ENCODE data around the gene GSTCD.
"Not testable (repeated sequence)": the region's sequence is repeated elsewhere in the genome, so short reads cannot be mapped to it uniquely, and the experiment has no call there.

The GSTCD gene

DNA sequence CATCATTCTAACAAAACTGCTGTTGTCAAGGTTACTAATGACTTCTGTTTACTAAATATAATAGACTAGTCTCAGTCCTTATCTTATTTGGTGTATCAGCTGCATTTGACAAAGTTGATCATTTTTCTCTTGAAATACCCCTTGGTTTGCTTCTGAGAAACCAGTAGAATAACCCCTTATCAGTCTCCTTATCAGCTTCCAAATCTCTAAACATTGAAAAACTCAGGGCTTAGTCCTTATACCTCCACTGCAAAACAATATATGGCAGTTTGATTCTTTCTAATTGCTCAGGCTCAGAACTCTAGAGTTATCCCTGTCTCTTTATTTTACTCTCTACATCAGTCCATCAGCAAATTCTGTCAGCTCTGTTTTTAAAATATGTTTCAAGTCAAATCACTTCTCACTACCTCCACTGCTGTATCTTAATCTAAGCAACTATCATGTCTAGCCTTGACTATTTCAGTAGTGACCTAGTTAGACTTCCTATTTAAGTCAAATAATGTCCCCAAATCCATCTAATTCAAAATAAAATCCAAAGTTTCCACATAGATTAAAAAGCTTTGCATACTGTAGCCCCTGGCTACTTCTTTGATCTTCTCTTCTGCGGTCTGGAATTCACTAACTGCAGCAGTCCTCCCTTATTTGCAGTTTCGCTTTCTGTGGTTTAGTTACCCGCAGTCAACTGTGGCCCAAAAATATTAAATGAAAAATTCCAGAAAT is 99.6 kb downstream of the GSTCD start:
- DNase-seq = no peak

DNA sequence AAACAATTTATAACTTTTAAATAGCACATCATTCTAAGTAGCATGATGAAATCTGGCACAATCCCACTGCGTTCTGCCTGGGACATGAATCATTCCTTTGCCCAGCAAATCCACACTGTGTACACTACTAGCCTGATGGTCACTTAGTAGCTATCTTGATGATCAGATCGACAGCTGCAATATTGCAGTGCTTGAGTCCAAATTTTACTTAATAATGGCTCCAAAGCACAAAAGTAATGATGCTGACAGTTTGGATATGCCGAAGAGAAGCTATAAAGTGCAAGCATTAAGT is 100.1 kb downstream of the GSTCD start:
- no peak for DNase-seq

DNA sequence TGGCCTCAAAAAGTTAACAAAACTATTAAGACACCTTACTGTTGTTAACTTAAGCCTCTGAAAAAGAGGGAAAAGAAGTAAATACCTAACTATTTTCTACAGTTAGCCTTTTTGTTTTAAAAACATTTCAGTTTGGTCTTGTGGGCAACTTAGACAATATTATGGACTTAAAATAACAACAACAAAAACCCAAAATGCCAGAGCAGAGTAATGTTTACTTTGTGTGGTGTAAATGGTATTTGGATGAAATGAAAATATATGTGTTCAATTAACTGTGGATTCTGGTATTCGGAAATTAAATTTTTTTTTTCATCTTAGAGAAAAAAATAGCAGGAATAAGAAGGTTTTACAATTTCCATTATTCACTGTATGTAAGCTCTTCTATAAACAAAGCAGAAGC is 107.1 kb downstream of the GSTCD start:
- DNase-seq = no peak

GRCh38 chr4:105822061-105822460 is 113.5 kb downstream of the GSTCD start:
- no peak for DNase-seq

GRCh38 chr4:105828074-105828473 is 119.5 kb downstream of the GSTCD start:
- DNase-seq = no peak

- DNase-seq = no peak
Observed at GRCh38 chr4:105831189-105831588, 122.6 kb downstream of the GSTCD start.

DNA sequence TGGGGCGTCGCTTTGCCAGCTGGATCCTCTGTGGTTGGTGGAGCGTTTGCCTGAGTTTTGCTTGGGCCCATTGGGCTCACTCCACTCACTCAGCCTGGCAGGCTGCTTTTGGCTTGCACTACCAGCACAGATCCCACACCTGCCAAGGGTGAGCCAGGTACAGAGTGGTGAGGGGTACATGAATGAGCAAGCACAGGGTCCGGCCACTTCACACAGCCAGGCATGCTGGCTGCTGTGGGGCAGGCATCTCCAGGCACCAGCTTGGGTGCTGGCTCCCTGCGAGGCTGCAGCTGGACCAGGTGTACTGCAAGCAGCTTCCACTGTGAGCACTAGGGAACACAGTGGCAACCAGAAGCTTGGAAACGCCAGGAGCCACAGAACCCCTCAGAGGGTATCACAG is 126.6 kb downstream of the GSTCD start:
- no peak for DNase-seq

DNA sequence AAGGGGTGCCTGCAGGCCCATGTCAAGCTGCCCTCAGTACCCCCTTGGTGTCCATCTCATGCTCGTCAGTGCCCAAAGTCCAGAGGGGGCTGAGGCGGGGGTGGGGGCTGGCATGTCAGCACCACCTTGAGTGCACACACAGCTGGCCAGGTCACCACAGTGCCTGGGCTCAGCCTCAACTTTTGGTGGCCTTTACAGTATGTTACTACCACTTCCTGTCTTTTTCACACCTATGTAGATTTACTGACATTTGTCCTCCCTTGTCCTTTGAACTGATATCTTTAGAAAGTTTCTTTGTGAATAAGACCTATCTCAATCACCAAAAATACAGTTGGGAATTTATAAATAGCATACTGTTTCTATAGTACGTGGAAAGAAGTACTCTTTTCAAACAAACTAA is 128.0 kb downstream of the GSTCD start:
- no peak for DNase-seq

DNA sequence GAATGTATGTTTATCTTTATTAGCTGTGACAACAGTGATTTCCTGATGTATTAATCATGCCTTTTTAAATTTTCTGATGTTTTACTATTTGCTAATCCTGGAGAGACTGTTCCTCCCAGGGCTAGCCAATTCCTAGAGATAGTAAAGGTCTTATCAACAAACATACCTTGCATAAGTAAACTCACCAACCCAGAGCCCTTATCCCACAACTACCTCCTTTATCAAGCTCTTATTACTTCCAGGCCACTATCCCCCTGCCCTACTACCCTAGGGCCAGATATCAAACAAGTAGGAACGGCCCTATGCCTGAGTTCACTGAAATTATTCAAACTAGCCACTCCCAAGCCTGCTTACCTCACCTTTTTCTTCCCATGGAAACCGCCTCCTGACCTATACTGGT is 128.5 kb downstream of the GSTCD start:
- DNase-seq = no peak

- DNase-seq = no peak
Observed at GRCh38 chr4:105838082-105838481, 129.5 kb downstream of the GSTCD start.

- no peak for DNase-seq
Observed at GRCh38 chr4:105840426-105841174, 132.0 kb downstream of the GSTCD start.

GRCh38 chr4:105843941-105844340 is 135.4 kb downstream of the GSTCD start:
- DNase-seq = no peak

- no peak for DNase-seq
Observed at GRCh38 chr4:105845559-105845958, 137.0 kb downstream of the GSTCD start.

DNA sequence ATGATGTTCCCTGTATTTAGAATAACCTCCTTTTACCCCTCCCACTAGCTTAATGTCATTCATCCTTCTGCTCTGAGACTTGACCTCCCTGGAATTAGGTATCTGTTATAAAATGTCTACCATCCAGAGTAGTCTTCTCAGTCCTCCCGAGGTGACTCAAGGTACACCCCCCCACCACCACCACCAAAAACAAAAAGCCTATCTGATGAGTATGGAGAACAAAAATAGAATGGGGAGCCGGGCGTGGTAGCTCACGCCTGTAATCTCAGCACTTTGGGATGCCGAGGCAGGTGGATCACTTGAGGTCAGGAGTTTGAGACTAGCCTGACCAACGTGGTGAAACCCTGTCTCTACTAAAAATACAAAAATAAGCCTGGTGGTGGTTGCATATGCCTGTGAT is 139.8 kb downstream of the GSTCD start:
- not testable (repeated sequence) for DNase-seq

GRCh38 chr4:105851196-105851595 is 142.6 kb downstream of the GSTCD start:
- DNase-seq = no peak

- not testable (repeated sequence) for DNase-seq
Observed at GRCh38 chr4:105852230-105852629, 143.6 kb downstream of the GSTCD start.

DNA sequence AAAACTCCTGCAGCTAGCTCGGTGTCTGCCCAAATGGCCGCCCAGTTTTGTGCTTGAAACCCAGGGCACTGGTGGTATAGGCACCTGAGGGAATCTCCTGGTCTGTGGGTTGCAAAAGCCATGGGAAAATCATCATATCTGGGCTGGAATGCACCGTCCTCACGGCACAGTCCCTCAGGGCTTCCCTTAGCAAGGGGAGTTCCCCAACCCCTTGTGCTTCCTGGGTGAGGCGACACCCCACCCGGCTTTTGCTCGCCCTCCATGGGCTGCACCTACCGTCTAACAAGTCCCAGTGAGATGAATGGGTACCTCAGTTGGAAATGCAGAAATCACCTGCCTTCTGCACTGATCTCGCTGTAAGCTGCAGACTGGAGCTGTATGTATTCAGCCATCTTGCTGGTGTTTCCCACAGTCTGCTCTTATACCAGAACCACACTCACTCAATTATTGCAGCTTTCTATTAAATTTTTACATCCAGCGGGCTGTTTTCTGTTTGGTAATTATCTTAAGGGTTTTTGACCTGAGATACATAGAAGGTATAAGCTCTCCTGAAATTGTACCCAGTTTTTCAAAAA is 150.0 kb downstream of the GSTCD start:
- no peak for DNase-seq

DNA sequence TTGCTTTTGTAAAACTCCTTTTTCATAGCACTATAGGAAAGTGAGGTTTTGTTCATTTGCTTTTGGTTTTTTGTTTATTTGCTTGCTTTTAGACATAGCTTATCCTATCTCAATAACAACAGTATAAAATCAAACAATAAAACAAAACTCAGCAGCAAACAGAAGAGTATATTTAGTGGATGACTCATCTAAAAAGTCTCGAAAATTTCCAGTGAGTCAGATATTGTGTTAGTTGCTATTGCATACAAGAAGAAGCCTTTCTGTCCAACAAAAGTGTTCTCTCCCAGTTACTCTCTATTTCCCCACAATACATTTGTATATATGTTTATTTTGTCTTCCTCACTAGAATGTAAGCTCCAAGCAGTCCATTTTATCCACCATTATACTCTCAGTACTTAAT is 150.6 kb downstream of the GSTCD start:
- DNase-seq = no peak

- no peak for DNase-seq
Observed at GRCh38 chr4:105870963-105871362, 162.4 kb downstream of the GSTCD start.

GRCh38 chr4:105871997-105872396 is 163.4 kb downstream of the GSTCD start:
- DNase-seq = no peak

- DNase-seq = no peak
Observed at GRCh38 chr4:105875233-105875632, 166.6 kb downstream of the GSTCD start.

DNA sequence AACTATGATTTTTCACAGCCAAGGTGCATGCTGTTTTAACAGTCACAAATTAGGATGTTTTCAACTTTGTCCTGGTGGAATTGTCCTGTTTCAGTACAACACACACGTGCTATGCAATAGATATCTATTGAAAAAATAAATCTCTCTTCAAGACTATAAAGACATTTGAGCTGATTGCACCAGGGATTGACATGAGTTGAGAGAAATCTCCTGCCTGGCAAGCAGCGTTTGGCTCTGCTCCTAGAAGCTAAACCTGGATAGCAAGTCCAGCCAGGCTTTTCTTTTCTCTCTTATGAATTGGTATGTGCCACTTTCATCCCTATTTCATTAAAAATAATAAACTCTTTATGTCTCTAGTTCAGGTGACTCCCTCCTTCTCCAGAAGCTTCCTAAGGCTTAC is 170.1 kb downstream of the GSTCD start:
- no peak for DNase-seq

GRCh38 chr4:105887508-105887907 is 178.9 kb downstream of the GSTCD start:
- no peak for DNase-seq

All from CD4-positive, alpha-beta T cell treated with Interferon gamma for 1 hour (primary cell).